HG02943 (cell line): ENCODE measurements around the gene USP46.

Experiments
- ATAC-seq: cut with Tn5 transposase; IDR thresholded peaks from one replicate; pipeline ENCODE4 v1.9.1; 2021; ENCODE audit warnings: mild to moderate bottlenecking, low read depth, moderate library complexity; ENCODE audit not compliant: unreplicated experiment

The USP46 gene

GRCh38 chr4:52657618-52658501 is 1.2 kb downstream of the USP46 start:
- no peak for ATAC-seq

DNA sequence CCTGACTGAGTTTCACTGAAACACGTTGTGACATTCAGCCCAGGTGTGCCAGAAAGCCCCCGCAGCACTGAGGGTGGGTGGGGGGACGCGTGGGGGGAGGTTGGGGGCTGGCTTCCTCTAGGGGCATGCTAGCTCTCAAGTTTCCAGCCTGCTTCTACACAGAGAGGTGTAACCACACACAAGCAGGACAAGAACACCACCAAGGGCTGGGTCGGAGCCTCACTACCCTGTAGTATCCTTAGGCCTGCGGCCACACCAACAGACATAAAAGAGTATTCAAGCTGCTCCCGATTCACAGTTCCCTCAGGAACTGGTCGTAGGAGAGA is 1.8 kb downstream of the USP46 start:
- no peak for ATAC-seq

DNA sequence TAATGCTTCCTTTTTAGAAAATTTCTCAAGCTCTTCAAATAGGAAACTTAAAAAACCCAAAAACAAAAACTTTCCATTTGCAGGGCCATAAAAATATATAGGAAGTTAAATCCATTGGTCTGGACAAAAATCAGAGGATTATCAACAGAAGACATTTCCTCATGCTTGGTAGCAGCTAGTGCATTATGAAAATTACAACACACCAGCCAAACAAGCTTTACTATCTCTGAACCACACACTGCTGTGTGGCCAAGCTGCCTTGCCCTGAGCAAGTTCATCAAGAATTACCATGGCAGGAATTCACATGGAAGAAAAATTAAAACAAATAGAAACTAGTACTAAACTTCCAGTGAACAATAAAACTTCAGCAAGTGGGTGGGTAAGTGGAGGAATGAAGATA is 3.6 kb downstream of the USP46 start:
- no peak for ATAC-seq

GRCh38 chr4:52651996-52652672 is 7.0 kb downstream of the USP46 start:
- ATAC-seq, result no peak

GRCh38 chr4:52648836-52649235 is 10.3 kb downstream of the USP46 start:
- no peak for ATAC-seq

- no peak for ATAC-seq
Observed at GRCh38 chr4:52646741-52647140, 12.4 kb downstream of the USP46 start.

GRCh38 chr4:52646096-52646495 is 13.0 kb downstream of the USP46 start:
- ATAC-seq, result no peak

- no peak for ATAC-seq
Observed at GRCh38 chr4:52645300-52645699, 13.8 kb downstream of the USP46 start.

DNA sequence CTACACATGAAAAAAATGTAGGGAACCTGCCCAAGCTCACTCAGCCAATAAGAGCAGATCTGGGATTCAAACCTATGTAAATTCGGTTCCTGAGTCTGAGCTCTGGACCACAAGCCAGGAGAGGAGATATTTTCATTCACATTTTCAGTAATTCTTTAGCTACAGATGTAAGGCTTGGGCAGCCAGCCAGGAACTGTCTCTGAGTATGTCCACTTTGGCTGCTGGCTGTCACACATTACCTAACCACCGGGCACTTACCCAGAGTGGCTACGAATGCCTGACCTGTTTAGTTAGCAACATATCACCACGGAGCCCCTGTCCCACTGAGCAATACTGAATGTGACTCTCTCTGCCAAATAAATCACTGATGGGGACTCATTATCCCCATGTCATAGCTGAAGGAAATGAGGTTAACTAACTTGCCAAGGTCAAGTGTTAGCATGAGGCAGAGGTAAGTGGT is 15.3 kb downstream of the USP46 start:
- no peak for ATAC-seq

GRCh38 chr4:52643190-52643589 is 15.9 kb downstream of the USP46 start:
- ATAC-seq, result no peak

- peak; percentile 56 for ATAC-seq
Observed at GRCh38 chr4:52641854-52642563, 17.1 kb downstream of the USP46 start.

- no peak for ATAC-seq
Observed at GRCh38 chr4:52640808-52641565, 18.1 kb downstream of the USP46 start.

DNA sequence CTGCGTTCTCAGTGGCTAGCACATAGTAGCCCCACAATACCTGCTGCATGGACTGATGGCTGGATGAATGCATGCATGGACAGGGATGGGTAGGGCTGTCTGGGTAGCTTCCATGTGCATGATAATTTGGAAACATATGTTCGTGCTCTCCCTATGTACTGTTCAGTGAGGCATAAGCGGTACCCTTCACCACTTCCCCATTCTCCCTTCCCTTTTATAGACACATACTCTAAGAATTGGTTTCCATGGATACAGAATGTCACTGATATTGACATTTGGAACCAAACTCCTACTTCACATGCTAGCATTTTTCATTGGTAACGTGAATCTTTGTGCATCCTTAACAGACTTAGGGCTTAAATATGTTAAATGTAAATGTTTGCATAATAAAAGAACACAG is 20.4 kb downstream of the USP46 start:
- no peak for ATAC-seq

DNA sequence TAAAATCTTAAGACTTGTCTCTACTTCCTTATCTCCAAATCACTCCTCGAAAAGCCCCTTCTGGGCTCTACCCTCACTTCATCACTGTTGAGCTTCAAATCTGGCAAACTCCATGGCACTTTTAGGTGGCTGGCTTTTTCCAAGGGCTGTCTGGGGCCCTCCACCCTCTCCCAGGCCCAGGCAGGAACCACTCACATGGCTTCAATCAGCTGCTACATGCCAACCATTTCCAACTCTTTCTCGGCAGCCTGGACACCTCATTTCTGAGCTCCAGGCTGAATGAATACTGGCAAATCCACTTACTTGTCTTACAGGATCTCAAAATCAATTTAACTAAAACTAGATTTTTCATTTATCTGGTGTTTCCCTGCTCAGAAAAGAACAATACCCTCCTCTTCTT is 22.0 kb downstream of the USP46 start:
- ATAC-seq, result no peak

DNA sequence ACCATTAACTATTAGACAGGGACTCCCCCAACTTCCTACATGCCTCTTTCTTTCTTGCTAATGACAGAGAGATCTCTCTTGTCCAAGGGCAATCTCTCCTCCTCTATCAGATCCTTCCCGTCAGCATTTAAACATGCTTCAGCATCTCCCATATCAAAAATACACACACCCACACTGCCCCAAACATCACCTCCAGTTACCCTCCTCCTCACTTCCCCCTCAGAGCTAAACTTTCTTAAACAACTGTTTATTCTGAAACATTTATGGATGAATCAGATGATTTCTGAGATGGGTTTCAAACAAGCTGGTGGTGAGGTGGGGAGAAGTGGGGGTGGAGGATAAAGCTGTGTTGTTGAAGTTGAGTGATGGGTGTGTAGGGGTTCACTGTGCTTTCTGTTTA is 23.5 kb downstream of the USP46 start:
- ATAC-seq, result no peak

DNA sequence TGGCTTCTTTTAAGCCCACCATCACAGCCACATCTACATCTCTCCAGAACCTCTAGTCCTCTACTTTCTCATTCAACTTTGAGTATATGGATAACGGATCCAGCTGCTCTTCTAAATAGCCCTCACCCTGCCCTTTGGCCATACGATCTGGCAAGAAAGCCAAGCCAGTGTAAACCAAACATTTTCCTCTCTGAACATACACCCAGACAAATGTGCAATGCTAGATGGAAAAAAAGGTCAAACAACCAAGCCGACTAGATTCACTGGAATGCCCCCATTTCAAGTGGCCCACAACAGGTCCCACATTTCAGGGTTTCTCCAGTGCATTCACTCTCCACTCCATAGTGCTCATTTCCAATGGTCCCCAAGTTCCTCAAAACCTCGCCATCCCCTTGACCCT is 24.0 kb downstream of the USP46 start:
- no peak for ATAC-seq

GRCh38 chr4:52633846-52634245 is 25.3 kb downstream of the USP46 start:
- ATAC-seq, result no peak

- no peak for ATAC-seq
Observed at GRCh38 chr4:52628974-52629373, 30.1 kb downstream of the USP46 start.

- ATAC-seq, result no peak
Observed at GRCh38 chr4:52628543-52628942, 30.6 kb downstream of the USP46 start.

- ATAC-seq, result no peak
Observed at GRCh38 chr4:52627876-52628275, 31.2 kb downstream of the USP46 start.

GRCh38 chr4:52625216-52625615 is 33.9 kb downstream of the USP46 start:
- no peak for ATAC-seq
